Measurements from ENCODE around the gene DYRK4. TPM values are rescaled to one million over a fixed set of nuclear protein-coding genes. Genes with fewer than 3 reads are reported as not detected.

The DYRK4 gene
- polyA plus RNA-seq, 1 donor = 17.0 TPM

DNA sequence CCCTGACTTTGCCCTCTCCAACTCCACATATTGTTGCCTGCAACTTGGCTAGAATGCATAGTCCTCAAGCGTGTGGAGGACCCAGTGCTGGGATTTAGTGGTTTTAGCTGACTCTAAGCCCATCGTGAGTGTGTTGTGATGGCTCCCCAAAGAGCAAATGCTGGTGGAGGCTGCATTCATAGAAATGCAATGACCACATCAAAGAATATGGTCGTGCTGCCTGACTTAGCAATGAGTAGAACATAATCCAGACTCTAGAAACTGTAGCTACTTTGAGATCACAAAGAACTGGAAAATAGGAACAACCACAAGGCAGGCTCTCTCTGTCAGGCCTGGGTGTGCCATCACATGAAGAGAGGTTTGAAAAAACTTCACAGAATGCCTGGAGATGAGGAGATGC is 1.3 kb downstream of the DYRK4 start:
- no peak for DNase-seq

- DNase-seq = no peak
Measured at GRCh38 chr12:4564818-4565217, 2.8 kb downstream of the DYRK4 start.

GRCh38 chr12:4566474-4566873 is 4.5 kb downstream of the DYRK4 start:
- DNase-seq = no peak

DNA sequence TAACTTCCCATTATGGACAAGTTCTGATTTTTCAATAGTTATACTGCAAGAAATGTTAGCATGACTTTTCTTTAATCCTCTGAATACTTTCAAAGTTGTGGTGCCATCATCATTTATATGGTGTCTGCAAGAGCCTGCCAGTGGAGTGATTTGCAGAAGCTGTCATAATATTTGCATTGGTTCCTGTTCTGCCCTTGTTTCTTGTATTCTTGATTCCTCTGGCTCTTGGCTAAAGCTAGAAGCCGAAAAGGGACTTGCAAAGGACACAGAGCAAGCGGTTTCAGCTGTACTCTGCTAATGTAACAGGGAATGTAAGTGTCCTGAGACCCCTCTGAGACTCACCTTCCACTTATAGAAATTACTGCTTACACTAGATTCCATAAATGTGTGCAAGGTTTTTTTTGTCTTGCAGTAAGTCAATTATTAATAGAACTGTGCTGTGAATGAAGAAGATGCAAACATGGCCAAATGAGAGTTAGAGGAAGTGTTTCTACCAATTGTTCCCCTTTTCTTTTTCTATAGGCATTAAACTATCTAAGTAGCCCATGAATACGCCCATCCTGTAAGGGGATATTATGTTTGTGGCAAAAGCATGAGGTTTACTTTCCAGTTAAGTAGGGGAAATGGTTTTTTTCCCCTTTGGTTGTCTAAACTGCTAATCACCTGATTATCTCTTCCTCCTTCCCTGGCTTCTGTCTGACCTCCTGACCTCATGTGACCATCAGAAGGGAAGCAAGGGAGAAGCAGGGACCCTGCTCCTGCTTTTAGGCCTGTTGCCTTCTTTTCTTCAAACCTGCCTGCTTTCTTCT is 5.3 kb downstream of the DYRK4 start:
- DNase-seq = peak; percentile 18

GRCh38 chr12:4569261-4569660 is 7.3 kb downstream of the DYRK4 start:
- no peak for DNase-seq

- no peak for DNase-seq
Measured at GRCh38 chr12:4572680-4573079, 10.7 kb downstream of the DYRK4 start.

- no peak for DNase-seq
Measured at GRCh38 chr12:4579305-4580102, 17.5 kb downstream of the DYRK4 start.

GRCh38 chr12:4580281-4580688 is 18.3 kb downstream of the DYRK4 start:
- no peak for DNase-seq

DNA sequence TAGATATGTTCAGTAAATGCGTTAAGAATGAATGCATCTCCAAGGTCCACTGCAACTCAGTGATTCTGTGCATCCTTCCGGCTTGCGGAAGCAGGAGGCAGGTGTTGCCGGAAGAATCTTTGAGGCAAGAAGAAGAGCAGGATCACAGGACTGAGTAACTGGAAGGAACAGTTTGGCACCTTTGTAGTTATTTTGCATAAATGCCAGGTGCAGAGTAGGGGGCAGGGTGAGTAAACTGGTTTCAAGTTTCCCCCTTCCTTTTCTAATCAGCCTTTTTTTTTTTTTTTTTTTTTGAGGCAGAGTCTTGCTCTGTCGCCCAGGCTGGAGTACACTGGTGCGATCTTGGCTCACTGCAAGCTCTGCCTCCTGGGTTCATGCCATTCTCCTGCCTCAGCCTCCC is 22.3 kb downstream of the DYRK4 start:
- no peak for DNase-seq

- DNase-seq = no peak
Measured at GRCh38 chr12:4584896-4585295, 22.9 kb downstream of the DYRK4 start.

DNA sequence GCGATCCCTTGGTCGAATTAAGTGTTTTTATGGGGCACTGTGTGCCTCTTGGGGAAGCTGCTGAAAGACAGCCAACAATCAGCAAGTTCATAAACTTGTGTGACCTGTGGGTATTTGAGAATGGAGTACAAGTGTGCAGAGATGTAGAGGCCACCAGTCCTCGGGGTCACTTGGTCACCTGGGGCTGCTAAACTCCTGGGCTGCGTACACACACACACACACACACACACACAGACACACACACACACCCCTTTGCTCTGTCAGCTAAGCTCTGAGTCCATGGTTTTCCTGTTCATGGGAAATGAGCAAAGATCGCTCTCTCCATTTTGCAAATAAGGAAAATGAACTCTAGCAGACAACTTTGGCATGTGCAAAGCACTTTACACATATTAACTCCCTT is 24.5 kb downstream of the DYRK4 start:
- DNase-seq = no peak

DNA sequence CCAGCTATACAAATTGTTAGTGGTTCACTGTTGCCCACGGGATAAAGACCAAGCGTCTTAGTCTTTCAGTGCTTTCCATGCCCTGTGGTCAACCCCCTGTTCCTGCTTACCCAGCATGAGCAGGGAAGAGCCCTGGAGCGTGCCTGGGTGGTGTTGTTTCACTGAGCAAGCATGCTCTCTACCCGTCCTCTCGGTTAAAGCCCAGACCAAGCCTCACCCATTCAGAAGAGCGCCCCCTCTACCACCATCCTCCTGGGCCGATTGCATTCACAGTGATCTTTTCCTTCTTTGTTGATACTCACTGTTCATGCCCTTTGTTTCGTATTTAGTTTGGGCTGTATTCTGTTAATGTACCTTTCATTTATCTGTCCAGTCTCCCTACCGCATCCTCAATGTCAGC is 25.1 kb downstream of the DYRK4 start:
- DNase-seq = no peak

- DNase-seq = no peak
Measured at GRCh38 chr12:4588916-4589315, 26.9 kb downstream of the DYRK4 start.

GRCh38 chr12:4589941-4590340 is 27.9 kb downstream of the DYRK4 start:
- no peak for DNase-seq

DNA sequence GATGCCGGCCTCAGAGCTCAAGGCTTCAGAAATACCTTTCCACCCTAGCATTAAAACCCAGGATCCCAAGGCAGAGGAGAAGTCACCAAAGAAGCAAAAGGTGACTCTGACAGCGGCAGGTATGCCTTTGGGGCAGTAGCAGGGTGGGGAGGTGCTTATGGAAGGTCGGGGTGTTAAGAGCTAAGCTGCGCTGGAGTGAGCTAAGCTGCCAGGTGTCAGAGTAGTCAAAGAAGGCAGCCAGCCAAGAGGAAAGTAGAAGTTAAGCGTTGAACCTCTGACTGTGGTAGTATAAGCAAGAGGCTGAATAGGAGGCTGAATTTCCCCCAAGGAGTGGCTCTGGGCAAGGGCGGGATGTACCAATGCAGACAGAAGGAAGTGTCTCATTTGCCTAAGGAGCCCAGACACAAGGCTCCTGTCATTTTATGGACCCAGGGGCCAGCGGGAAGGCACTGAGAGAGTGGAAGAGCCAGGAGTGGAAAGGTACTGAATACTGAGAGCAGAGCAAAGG is 29.2 kb downstream of the DYRK4 start:
- no peak for DNase-seq

DNA sequence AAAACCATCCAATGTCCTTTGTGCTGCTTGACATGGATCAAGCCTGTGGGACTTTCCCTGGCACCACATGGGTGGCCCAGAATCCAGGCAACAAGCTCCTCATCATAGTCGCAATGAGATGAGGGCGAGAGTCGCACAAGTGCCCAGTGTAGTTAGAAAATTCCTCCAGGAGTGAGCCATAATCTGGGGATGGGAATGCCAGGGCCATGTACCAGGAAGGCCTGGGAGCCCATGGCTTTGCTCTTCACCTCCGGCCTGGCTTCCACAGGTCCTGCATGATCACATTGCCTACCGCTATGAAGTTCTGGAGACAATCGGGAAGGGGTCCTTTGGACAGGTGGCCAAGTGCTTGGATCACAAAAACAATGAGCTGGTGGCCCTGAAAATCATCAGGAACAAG is 33.9 kb downstream of the DYRK4 start:
- DNase-seq = no peak

- DNase-seq = no peak
Measured at GRCh38 chr12:4603421-4603820, 41.4 kb downstream of the DYRK4 start.

GRCh38 chr12:4603946-4604345 is 41.9 kb downstream of the DYRK4 start:
- no peak for DNase-seq

DNA sequence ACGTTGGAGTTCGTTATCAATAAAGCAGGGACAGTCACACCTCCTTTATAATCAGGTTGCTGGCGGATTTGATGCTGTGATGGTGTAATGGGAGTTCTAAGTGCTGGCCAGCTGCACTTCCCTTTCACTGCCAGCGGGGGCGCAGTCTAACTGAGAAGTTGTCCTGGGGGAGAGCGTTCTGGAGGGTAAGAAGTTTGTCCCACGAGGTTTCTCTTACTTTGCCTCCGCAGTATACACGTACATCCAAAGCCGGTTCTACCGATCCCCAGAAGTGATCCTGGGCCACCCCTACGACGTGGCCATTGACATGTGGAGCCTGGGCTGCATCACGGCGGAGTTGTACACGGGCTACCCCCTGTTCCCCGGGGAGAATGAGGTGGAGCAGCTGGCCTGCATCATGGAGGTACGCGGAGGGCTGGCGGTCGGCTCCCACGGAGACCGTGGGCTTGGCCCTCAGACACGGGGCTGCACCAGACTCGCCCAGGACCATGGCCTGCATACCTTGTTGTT is 42.7 kb downstream of the DYRK4 start:
- DNase-seq = peak; percentile 67

GRCh38 chr12:4607056-4607455 is 45.0 kb downstream of the DYRK4 start:
- no peak for DNase-seq

DNA sequence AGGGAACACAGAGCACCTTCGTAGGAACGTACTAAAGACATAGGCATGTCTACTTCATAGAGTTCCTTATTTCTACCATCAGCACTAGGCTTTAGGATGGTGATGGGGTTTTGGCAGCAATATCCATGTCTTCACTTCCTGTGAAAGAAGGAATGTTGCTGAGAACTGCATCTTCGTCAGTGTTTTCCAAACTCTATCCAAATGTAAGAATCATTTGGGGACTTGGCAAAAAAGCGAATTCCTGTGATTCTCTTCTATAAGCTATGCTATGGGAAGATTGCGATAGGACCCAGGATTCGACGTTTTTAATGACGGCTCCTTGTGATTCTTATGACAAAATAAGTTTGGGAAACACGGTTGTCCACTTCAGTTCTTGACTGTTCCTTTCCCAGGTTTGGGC is 47.1 kb downstream of the DYRK4 start:
- DNase-seq = no peak

- DNase-seq = no peak
Measured at GRCh38 chr12:4610481-4610880, 48.5 kb downstream of the DYRK4 start.

DNA sequence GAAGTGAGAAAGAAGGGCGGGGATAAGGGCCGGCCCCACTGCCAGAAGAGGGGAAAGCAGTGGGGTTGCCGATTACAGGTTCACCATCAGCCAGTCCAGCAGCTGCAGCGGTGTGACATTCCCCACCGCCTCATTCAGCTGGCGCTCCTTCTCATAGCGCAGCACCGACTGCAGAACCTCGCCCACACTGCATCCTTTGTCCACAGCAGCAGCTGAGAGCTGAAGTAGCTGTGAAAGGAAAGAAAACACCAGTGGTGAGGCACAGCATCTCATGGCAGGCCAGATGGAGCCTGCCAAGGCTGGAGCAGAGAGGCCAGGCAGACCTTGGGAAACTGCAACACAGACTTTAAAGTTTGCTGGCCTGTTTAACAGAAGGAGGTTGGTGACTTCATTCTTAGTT is 53.7 kb downstream of the DYRK4 start:
- no peak for DNase-seq

DNA sequence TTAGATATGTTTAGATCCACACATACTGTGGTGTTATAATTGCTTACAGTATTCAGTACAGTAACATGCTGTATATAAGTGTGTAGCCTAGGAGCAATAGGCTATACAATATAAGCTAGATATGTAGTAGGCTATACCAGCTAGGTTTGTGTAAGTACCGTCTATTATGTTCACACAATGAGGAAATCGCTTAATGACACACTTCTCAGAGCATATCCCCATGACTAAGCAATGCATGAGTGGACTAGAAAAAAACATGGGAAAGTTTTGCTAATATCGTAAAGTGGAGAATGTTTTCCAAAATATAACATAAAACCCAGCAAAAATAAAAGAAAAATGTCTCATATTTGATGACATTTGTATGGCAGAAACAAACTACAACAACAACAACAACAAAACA is 59.5 kb downstream of the DYRK4 start:
- no peak for DNase-seq
